HepG2 (cell line): Measurements from ENCODE around the gene SPAG9. TPM values are rescaled to one million over a fixed set of nuclear protein-coding genes. Genes with fewer than 3 reads are reported as not detected.

Experiments
- ARNTL ChIP-seq: sonication (generic); formaldehyde crosslinking; IDR thresholded peaks from 2 replicates; pipeline ENCODE4 v1.4.0; 2020; ENCODE audit warnings: mild to moderate bottlenecking, missing genetic modification reagents
- ATF1 ChIP-seq: IDR thresholded peaks from 2 replicates; pipeline ENCODE4 v1.6.1; 2016; ENCODE audit warnings: mild to moderate bottlenecking, control low read depth
- ATF4 ChIP-seq, 2 experiments: fragments of 450-650 bp in 1 of 2; sonication (generic) in 1 of 2; formaldehyde crosslinking; IDR thresholded peaks; 2 replicates each; pipeline versions ENCODE4 v1.5.0 to v1.8.0; 2020 to 2022; ENCODE audit warnings: mild to moderate bottlenecking in 1 of 2, missing genetic modification reagents in 1 of 2
- BRCA1 ChIP-seq: sonication (generic); formaldehyde crosslinking; IDR thresholded peaks from 2 replicates; pipeline ENCODE4 v1.4.0; 2020; ENCODE audit warnings: missing genetic modification reagents
- CBX5 ChIP-seq: sonication (generic); formaldehyde crosslinking; IDR thresholded peaks from 2 replicates; pipeline ENCODE4 v1.4.0; 2020; ENCODE audit warnings: missing genetic modification reagents, borderline replicate concordance
- ISX ChIP-seq: sonication (generic); formaldehyde crosslinking; conservative IDR thresholded peaks from 2 replicates; pipeline ENCODE4 v1.5.0; 2020; ENCODE audit warnings: missing genetic modification reagents
- MAFG ChIP-seq: sonication (generic); formaldehyde crosslinking; IDR thresholded peaks from 2 replicates; pipeline ENCODE4 v1.5.1; 2020; ENCODE audit warnings: mild to moderate bottlenecking, missing genetic modification reagents
- RBM22 ChIP-seq: fragments of 200-400 bp; formaldehyde crosslinking; optimal IDR thresholded peaks from 2 replicates; pipeline ENCODE3; 2017; ENCODE audit warnings: mild to moderate bottlenecking, low read length, moderate library complexity
- TARDBP ChIP-seq: sonication (generic); formaldehyde crosslinking; IDR thresholded peaks from 2 replicates; pipeline ENCODE4 v1.8.0; 2022; ENCODE audit warnings: mild to moderate bottlenecking, missing genetic modification reagents
- THAP8 ChIP-seq: sonication (generic); formaldehyde crosslinking; IDR thresholded peaks from 2 replicates; pipeline ENCODE4 v1.5.1; 2020; ENCODE audit warnings: missing genetic modification reagents, mild to moderate bottlenecking, borderline replicate concordance
- ZBTB34 ChIP-seq: sonication (generic); formaldehyde crosslinking; IDR thresholded peaks from 2 replicates; pipeline ENCODE4 v1.8.0; 2022; ENCODE audit warnings: mild to moderate bottlenecking, missing genetic modification reagents
- ZC3H13 ChIP-seq: sonication (generic); formaldehyde crosslinking; IDR thresholded peaks from 2 replicates; pipeline ENCODE4 v1.8.1; 2023; ENCODE audit warnings: mild to moderate bottlenecking, missing genetic modification reagents, moderate library complexity
- ZFP41 ChIP-seq: sonication (generic); formaldehyde crosslinking; IDR thresholded peaks from 2 replicates; pipeline ENCODE4 v1.4.0; 2020; ENCODE audit warnings: mild to moderate bottlenecking, missing genetic modification reagents, borderline replicate concordance
- ZNF800 ChIP-seq: sonication (generic); formaldehyde crosslinking; IDR thresholded peaks from 2 replicates; pipeline ENCODE4 v1.4.0; 2020; ENCODE audit warnings: missing genetic modification reagents
- polyA plus RNA-seq, 8 experiments: library from polyadenylated mRNA; depleted of rRNA in 3 of 8; stranded (reverse) in 7 of 8; unstranded in 1 of 8; fragments of >200 nt; fragmentation: Illumina TruSeq in 4 of 8; extraction: Trizol in 4 of 8; gene quantifications; 2 replicates each; pipeline versions ENCODE4 v1.2.1 to v1.2.3, GENCODE V29; 2011 to 2016; ENCODE audit warnings: low read depth in 4 of 8, missing spikeins in 1 of 8, mixed read lengths in 1 of 8; ENCODE audit not compliant: insufficient read depth in 1 of 8
- total RNA-seq, 5 experiments: library from RNA; depleted of rRNA; stranded (reverse); fragments of >200 nt; fragmentation: Illumina TruSeq; extraction: Trizol; gene quantifications; 2 replicates each; pipeline ENCODE4 v1.2.3, GENCODE V29; 2016; ENCODE audit warnings: low read depth in 1 of 5
- TF ChIP-seq, protein P1 (sequence below): sonication (generic); formaldehyde crosslinking; IDR thresholded peaks from 2 replicates; pipeline ENCODE4 v1.9.0; 2022; ENCODE audit warnings: low read depth, missing genetic modification reagents
- TF ChIP-seq, protein P2 (sequence below): sonication (generic); formaldehyde crosslinking; IDR thresholded peaks from 2 replicates; pipeline ENCODE4 v1.4.0; 2020; ENCODE audit warnings: mild to moderate bottlenecking, missing genetic modification reagents
- TF ChIP-seq, protein P3 (sequence below): sonication (generic); formaldehyde crosslinking; IDR thresholded peaks from 2 replicates; pipeline ENCODE4 v1.8.1; 2023; ENCODE audit warnings: missing genetic modification reagents, inconsistent platforms, borderline replicate concordance
- TF ChIP-seq, protein P4 (sequence below): sonication (generic); formaldehyde crosslinking; IDR thresholded peaks from 2 replicates; pipeline ENCODE4 v1.8.0; 2022; ENCODE audit warnings: missing genetic modification reagents, mild to moderate bottlenecking, inconsistent platforms, borderline replicate concordance

Gene SPAG9
- total and polyA plus RNA-seq, 2 of the 13 experiments (the other 11 are each of a cell fraction or from before 2014, with no cell fraction given): 43.2 to 78.6 TPM

DNA sequence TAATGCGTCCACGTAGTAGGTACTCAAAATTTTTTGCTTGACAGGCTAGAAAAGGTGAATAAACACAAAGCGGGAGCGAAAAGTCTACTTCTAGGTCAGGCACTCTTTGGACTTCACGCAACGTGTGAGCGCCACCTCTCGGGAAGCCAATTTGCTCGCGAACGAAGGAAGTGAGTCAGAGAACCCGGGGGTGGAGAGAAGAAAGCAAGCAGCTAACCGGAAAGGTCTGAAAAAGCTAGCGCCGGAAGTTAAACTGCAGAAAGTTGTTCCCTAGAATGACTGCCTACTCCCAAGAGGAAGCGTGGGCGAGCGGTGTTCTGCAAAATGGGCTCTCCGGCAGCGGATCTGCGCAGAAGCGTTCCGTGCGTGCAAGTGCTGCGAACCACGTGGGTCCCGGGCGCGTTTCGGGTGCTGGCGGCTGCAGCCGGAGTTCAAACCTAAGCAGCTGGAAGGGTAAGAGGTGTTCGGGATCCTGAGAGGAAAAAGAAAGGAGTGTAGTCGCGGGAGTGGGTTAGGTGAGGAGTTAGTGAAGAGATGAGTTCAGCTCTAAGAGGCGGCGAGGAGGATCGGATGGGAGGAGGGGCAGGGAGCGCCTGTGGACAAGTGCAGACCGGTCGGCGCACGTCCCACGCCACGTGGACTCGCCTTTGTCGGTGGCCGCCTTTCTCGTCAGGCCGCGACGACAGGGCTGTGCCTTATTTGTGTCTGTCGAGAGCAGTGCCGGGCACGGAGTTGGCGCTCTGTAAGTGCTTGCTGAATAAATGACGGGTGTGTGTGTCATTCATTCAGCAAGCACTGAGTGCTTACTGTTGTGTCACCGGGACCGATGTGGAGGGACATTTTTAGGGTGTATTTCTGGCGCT, 32.8 kb upstream of the SPAG9 start, which contains the start of gene NME1 (continued):
- TF ChIP-seq, protein P1, sequence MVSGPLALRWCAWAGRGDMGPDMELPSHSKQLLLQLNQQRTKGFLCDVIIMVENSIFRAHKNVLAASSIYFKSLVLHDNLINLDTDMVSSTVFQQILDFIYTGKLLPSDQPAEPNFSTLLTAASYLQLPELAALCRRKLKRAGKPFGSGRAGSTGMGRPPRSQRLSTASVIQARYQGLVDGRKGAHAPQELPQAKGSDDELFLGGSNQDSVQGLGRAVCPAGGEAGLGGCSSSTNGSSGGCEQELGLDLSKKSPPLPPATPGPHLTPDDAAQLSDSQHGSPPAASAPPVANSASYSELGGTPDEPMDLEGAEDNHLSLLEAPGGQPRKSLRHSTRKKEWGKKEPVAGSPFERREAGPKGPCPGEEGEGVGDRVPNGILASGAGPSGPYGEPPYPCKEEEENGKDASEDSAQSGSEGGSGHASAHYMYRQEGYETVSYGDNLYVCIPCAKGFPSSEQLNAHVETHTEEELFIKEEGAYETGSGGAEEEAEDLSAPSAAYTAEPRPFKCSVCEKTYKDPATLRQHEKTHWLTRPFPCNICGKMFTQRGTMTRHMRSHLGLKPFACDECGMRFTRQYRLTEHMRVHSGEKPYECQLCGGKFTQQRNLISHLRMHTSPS (CRISPR knock-in tag): peak; percentile 78
- TF ChIP-seq ZNF800 (CRISPR knock-in tag) (peak; percentile 95), MAFG (CRISPR knock-in tag) (no peak), ATF4 (CRISPR knock-in tag; IDR thresholded peaks at IDR 0.05) (no peak; a peak in 2 of 4 replicates), ISX (CRISPR knock-in tag) (0 out of 2 replicates have a peak, but pooled peaks have one; percentile 82), TARDBP (peak; percentile 99), ZC3H13 (peak; percentile 89), BRCA1 (CRISPR knock-in tag) (peak; percentile 99), ZBTB34 (CRISPR knock-in tag) (no peak), RBM22 (peak; percentile 88), THAP8 (CRISPR knock-in tag) (peak; percentile 94; the same call in 1 of the 2 replicates), ZFP41 (CRISPR knock-in tag) (peak; percentile 99), ARNTL (CRISPR knock-in tag) (peak; percentile 96), CBX5 (CRISPR knock-in tag) (peak; percentile 100), ATF1 (peak; percentile 86)
- TF ChIP-seq, protein P2, sequence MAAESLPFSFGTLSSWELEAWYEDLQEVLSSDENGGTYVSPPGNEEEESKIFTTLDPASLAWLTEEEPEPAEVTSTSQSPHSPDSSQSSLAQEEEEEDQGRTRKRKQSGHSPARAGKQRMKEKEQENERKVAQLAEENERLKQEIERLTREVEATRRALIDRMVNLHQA (CRISPR knock-in tag): peak; percentile 92
- TF ChIP-seq, protein P3, sequence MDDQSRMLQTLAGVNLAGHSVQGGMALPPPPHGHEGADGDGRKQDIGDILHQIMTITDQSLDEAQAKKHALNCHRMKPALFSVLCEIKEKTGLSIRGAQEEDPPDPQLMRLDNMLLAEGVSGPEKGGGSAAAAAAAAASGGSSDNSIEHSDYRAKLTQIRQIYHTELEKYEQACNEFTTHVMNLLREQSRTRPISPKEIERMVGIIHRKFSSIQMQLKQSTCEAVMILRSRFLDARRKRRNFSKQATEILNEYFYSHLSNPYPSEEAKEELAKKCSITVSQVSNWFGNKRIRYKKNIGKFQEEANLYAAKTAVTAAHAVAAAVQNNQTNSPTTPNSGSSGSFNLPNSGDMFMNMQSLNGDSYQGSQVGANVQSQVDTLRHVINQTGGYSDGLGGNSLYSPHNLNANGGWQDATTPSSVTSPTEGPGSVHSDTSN (CRISPR knock-in tag): no peak
- TF ChIP-seq, protein P4, sequence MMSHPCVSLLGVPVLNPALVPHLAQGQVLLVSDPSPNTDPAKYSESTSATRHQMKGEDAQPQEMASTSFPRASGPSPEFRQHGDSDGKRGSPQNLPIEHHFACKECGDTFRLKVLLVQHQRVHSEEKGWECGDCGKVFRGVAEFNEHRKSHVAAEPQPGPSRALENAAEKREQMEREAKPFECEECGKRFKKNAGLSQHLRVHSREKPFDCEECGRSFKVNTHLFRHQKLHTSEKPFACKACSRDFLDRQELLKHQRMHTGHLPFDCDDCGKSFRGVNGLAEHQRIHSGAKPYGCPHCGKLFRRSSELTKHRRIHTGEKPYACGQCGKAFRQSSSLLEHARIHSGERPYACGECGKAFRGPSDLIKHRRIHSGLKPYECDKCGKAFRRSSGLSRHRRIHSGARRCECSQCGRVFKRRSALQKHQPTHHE (CRISPR knock-in tag): peak; percentile 99
